ENCODE data around the gene PKP4. TPM values are rescaled to one million over a fixed set of nuclear protein-coding genes. Genes with fewer than 3 reads are reported as not detected.

PKP4 gene
- total RNA-seq, 1 experiment from 2014 or later: 52.0 TPM

DNA sequence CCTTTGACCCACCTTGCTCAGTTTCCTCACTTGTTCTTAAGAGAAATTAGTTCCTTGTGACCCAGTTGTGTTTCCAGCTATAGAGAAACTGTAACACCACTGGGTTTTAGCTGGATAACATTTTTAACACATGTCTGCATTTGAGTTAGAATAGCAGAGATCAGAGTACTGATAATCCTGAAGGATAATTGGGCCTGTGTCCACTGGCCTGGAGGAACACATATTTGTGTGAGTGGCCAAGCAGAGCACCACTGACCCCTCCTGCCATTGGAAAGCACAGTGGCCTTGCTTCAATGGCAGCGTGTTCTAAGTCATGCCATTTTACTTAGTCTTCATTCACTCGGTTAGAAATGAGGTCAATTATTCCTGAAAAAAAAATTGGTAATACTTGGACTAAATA lies 42.6 kb downstream of the PKP4 start:
- no peak overlapping the region; a peak in 1 of 7 replicates for H3K27ac Mint-ChIP-seq
- no peaks in the 10 kb centered on the region for H3K36me3 Mint-ChIP-seq (ENCODE audit: insufficient read depth in 1 of 3, low read depth in 3 of 3)
- no peaks in the 10 kb centered on the region for H3K9me3 Mint-ChIP-seq

More for the DNA sequence above, 42.6 kb downstream of the PKP4 start:
- Histone ChIP-seq H2AFZ (ENCODE audit: low read length) (no peak overlapping the region), H3K56ac (ENCODE audit: insufficient read length, low read depth, low read length) (no peak overlapping the region), H4K91ac (ENCODE audit: insufficient read length, low read depth, low read length) (no peak overlapping the region), H2AK5ac (ENCODE audit: insufficient read length, low read length) (no peak overlapping the region), H3K23ac (ENCODE audit: insufficient read length, low read depth, low read length) (no peak overlapping the region), H2BK5ac (ENCODE audit: insufficient read length, low read length) (no peak overlapping the region), H3K27me3 (ENCODE audit: insufficient read depth, low read length) (no peaks in the 10 kb centered on the region), H3K79me2 (ENCODE audit: insufficient read depth, low read length) (peaks cover 6% of the 10 kb centered on the region; the same call in 1 of the 2 replicates), H4K8ac (replicated peaks; ENCODE audit: insufficient read length, low read depth, low read length) (no peak overlapping the region), H3K18ac (ENCODE audit: insufficient read length, low read depth, low read length) (no peak overlapping the region), H4K20me1 (ENCODE audit: control insufficient read depth, insufficient read depth, insufficient read length) (no peaks in the 10 kb centered on the region), H2BK120ac (ENCODE audit: low read depth, low read length, poor library complexity, severe bottlenecking) (no peak overlapping the region), H3K4me2 (ENCODE audit: insufficient read depth, insufficient read length, low read length) (no peak overlapping the region), H3K9ac (ENCODE audit: extremely low read depth, insufficient read length, low read length) (no peak overlapping the region), H3K23me2 (ENCODE audit: insufficient read length, low read depth, low read length, poor library complexity, severe bottlenecking) (no peaks in the 10 kb centered on the region), H3K4me1 (ENCODE audit: insufficient read depth, low read length) (no peaks in the 10 kb centered on the region; the same call in 1 of the 2 replicates), H2BK12ac (ENCODE audit: insufficient read length, low read depth, low read length) (no peak overlapping the region), H3K79me1 (ENCODE audit: insufficient read depth, low read depth, low read length, poor library complexity, severe bottlenecking) (peaks cover 4% of the 10 kb centered on the region), H3K14ac (ENCODE audit: insufficient read depth, low read length) (no peak overlapping the region), H2BK15ac (ENCODE audit: low read depth, low read length) (no peak overlapping the region), H3K9me3 (ENCODE audit: control insufficient read depth, low read depth, low read length) (no peaks in the 10 kb centered on the region), H3K4ac (ENCODE audit: low read depth, low read length) (no peak overlapping the region), H3K27ac (ENCODE audit: insufficient read length, low read depth, low read length) (no peak overlapping the region), H3T11ph (ENCODE audit: low read length) (no peak overlapping the region), H4K5ac (ENCODE audit: insufficient read length, low read depth, low read length) (no peak overlapping the region), H2BK20ac (ENCODE audit: low read depth, low read length, poor library complexity, severe bottlenecking) (no peak overlapping the region)
- WGBS (ENCODE audit: extremely low coverage, insufficient read length, low lambda C conversion rate): no CpG with 5 or more reads among the region's 2 CpGs
- H3K4me3 Mint-ChIP-seq: no peak overlapping the region
- no peak for TF ChIP-seq CTCF (conservative IDR thresholded peaks at IDR 0.05)
- no peaks in the 10 kb centered on the region for H3K27me3 Mint-ChIP-seq (ENCODE audit: low read depth)
- H3K4me1 Mint-ChIP-seq: peaks cover 31 to 35% of the 10 kb centered on the region in 2 experiments
- no peak for DNase-seq
